HS-5 (cell line): ENCODE data around the gene SCN2B.

Experiments used
- DNase-seq: peaks from one replicate; pipeline ENCODE4 v3.0.0-alpha.2; 2012; ENCODE audit warnings: low read depth

Gene SCN2B

GRCh38 chr11:118174006-118174567 lies 2.4 kb downstream of the SCN2B start:
- DNase-seq, result no peak

GRCh38 chr11:118172356-118172755 lies 4.1 kb downstream of the SCN2B start:
- no peak for DNase-seq

- DNase-seq, result no peak
Observed at GRCh38 chr11:118171269-118172062, 5.0 kb downstream of the SCN2B start.

GRCh38 chr11:118170882-118171268 lies 5.6 kb downstream of the SCN2B start:
- DNase-seq, result no peak

DNA sequence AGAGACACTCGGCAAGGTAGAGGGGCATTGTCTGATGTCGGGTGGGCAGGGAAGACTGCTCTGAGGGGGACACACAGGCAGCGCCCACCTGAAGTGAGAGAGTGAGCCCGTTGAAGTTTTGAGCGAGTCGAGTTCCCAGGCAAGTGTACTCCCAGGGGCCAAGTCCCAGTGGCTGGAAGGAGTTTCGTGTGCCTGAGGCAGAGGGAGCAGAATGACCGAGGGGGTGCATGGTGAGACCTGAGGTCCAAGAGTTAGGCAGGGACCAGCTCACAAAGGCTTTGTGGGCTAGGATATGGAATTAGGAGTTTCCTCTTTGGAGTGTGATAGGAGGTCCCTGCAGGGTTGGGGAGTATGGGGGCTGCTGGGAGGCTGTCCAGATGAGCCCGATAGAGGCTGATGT lies 6.2 kb downstream of the SCN2B start:
- DNase-seq, result no peak

GRCh38 chr11:118169300-118170140 lies 6.9 kb downstream of the SCN2B start:
- no peak for DNase-seq

GRCh38 chr11:118168751-118169150 lies 7.7 kb downstream of the SCN2B start:
- DNase-seq, result no peak

DNA sequence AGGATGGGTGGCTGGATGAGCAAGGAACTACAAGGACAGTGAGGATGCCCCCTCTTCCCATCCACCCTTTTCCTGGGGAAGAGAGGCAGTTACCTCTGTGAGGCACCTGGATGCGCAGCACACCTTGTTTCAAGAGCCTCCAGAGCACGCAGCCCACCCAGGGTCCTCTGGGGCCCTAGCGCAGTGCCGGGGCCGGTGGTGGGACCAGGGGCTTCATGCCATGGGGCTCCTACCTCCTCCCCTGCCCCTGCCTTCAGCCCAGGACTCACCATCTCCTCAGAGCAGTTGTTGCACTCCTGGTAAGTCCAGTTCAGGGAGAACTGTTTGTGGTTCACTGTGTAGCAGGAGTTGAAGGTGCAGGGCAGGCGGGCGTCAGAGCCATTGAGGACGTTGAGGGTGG lies 8.1 kb downstream of the SCN2B start:
- DNase-seq, result no peak

- DNase-seq, result no peak
Observed at GRCh38 chr11:118167906-118168305, 8.5 kb downstream of the SCN2B start.

DNA sequence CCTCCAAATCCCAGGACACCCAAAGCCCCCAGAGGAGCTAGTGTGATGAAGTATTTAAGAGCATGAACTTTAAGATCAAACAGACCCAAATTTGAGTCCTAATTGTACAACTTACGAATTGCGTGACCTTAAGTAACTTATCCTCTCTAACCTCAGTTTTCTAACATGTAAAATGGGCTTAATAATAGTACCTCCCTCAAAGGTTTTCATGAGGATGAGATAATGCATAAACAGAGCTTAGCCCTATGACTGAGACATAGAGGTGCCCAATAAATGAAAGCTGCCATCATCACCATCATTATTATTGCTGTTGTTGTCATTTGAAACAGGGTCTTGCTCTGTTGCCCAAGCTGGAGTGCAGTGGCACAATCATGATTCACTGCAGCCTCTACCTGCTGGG lies 9.2 kb downstream of the SCN2B start:
- DNase-seq, result no peak

DNA sequence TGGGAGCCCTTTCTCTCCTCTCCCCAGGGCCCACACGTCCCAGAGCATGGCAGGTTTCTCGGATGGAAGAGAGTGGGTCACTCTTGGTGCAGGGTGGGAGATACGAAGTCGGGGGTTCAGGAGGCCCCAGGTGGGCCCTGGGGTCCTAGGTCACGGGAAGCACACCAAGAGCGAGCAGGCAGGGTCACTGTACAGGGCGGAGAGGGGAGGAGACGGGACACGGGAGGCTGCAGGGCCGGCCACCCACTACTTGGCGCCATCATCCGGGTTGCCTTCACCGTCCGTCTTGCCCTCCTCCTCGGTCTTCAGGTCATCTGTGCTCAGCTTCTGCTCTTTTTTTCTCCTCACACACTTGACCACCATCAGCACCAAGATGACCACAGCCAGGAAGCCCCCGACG lies 9.8 kb downstream of the SCN2B start:
- no peak for DNase-seq

DNA sequence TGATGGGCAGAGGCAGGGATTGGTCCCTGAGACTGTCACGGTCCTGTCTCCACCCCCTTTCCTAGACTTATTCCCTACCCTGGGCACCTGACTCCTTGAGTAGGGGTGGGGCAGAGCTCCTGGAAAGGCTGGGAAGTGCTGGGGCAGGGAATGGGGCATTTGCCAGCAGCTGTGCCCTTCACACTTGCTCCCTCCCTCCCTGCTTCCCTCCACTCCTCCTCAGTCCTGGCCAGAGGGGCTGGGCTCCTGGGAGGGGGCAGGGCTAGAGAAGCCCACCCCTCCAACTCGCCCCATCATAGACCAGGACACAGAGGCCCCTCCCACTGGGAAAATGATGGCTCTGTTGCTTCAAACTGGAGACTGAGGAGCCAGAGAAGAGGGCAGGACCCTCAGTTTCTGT lies 11.6 kb downstream of the SCN2B start:
- DNase-seq, result no peak

DNA sequence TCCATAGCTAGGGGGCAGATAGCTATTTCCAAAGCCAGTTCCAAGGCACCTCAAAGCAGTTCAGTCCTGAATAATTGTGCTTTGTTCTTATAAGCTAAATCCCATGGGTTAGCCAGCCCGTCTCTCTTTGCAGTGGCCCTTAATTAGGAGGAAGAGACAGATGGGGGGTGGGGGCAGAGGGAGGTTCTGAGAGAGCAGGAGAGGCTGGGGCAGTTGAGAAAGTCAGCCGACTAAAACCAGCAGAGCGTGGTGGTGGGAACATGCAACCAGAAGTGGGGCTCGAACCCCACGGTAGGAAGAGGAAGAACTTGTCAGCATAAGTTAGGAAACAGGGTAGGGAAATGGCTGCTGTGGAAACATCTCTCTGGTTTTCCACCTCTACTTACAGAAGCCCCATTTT lies 12.9 kb downstream of the SCN2B start:
- DNase-seq, result no peak

GRCh38 chr11:118162846-118163245 lies 13.6 kb downstream of the SCN2B start:
- DNase-seq, result no peak

- no peak for DNase-seq
Observed at GRCh38 chr11:118161786-118162185, 14.7 kb downstream of the SCN2B start.

- no peak for DNase-seq
Observed at GRCh38 chr11:118157186-118157895, 19.1 kb downstream of the SCN2B start.

DNA sequence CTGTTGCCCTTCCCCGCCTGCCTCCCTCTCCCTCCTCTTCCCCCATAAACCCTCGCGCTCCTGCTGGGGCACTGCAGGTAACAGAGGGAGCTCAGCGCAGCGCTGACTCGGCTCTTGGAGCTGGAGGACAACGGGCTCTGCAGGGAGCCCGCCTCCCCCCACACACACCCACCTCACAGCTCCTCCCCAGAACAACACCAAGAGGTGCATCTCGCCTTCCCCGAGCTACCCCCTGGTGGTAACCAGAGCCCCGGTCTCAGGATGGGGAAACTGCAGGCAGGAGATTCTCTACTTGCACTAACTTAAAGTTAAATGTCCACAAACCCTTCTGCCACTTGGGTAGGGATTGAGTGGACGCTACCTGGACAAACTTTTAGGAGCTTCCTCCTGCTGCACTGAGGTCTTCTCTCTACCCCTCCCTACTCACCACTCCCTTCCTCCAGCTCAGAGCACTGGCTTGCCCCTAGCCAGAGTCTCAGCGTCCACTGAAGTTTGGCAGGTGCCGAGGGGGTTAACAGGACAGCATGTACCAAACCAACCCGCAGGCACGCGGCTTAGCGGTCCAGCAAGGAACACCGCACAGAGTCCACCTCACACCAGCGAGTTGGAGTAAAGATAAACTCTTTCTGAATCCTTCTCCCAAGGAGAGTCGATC lies 19.8 kb downstream of the SCN2B start:
- DNase-seq, result no peak

- DNase-seq, result no peak
Observed at GRCh38 chr11:118155776-118156530, 20.5 kb downstream of the SCN2B start.

- DNase-seq, result no peak
Observed at GRCh38 chr11:118154641-118155040, 21.8 kb downstream of the SCN2B start.

DNA sequence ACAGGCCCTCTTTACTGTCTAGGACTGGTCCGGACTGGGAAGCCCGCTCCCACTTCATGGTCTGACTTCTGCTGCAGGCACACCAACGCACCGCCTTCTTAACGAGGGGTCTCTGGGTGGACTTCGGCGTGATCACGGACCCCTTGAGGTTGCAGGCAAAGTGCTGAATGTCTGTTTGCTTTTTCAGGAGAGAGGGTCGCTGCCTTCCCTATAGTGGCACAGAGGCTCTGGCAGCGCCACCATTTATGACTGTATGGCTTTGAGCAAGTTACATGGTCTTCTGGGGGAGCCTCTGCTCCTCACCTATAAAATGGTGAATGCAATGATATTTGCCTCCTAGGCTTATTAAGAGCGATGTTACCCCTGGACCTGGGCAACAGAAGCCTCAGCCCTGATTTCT lies 22.5 kb downstream of the SCN2B start:
- no peak for DNase-seq

DNA sequence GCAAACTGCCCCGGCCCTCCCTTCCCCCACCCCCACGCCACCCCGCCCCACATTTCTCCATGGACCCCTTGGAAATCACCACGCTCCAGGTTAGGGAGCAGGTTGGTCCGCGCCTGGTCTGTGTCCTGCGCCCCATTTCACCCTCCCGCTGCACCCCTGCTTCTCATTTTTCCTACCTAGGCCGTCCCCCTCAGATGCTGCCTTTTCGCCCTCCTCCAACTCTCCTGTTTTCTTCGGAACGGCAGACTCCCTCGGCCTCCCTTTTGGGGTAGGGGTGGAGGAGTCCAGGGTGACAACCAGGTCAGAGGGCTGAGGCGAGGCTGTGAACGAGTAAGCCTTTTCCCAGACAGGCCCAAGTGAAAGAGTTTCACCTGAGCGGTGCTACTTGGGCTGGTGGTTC lies 22.9 kb downstream of the SCN2B start:
- DNase-seq, result no peak
